ENCODE results near the gene UXS1.

- no peak for TF ChIP-seq CTCF (IDR thresholded peaks at IDR 0.05 in 4 of 5, conservative IDR thresholded peaks at IDR 0.05 in 1 of 5)
- no peak for TF ChIP-seq POLR2A (IDR thresholded peaks at IDR 0.05)
Observed at GRCh38 chr2:106233350-106233706, 39.2 kb upstream of the UXS1 start.

Measured in gastrocnemius medialis (tissue), 4 donors.